Right lobe of liver (tissue), 4 donors: ENCODE data around the gene ATXN2.

Source experiments
- CTCF ChIP-seq, 4 donors: fragments of 200-600 bp in 3 of 4; fragments of 450-650 bp in 1 of 4; IDR thresholded peaks; one replicate each; pipeline versions ENCODE4 v1.5.1 to v1.8.0; 2016 to 2022; ENCODE audit warnings: antibody characterized with exemption in 4 of 4, mild to moderate bottlenecking in 2 of 4
- POLR2A ChIP-seq: fragments of 450-650 bp; IDR thresholded peaks from one replicate; pipeline ENCODE4 v1.6.1; 2017; ENCODE audit warnings: antibody characterized with exemption, mild to moderate bottlenecking
- donor health status: DM: no; HTN: no; CAD: no.
- donor health status: DM: no; HTN: no; CAD: no.
- donor health status: DM: no; HTN: yes; CAD: no.

DNA sequence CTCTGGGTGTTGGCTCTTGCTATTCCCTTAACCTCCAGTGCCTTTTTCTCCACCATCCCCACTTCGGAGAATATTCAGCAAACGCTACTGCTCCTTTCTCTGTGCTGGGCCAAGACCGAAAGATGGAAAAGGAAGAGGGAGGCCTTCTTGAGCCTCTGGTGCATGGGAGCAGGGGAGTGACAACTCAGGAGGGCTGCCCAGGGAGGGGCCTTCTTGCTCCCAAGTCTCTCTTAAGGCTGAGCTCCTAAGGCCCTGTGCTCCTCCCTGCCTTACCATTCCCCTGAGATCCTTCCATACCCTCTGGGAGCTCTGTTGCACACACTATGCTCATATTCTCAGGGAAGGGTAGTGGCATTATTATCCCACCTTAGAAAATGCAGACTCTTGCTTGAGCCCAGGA lies 158.5 kb downstream of the ATXN2 start:
- no peak for TF ChIP-seq CTCF (IDR thresholded peaks at IDR 0.05)
- TF ChIP-seq POLR2A, result no peak
